A549 treated with CORT108297 at 1 μM for 4 hours (cell line): ENCODE results near the gene PDZD8. TPM values are rescaled to one million over a fixed set of nuclear protein-coding genes. Genes with fewer than 3 reads are reported as not detected.

ENCODE experiments used
- total RNA-seq: library from RNA; stranded (reverse); fragments of 200-300 nt; extraction: Qiagen RNA extraction; gene quantifications from 5 replicates; pipeline ENCODE4 v1.2.3, GENCODE V29; 2022

Gene PDZD8
- total RNA-seq = 17.9 to 27.8 TPM (median 24.6 TPM) in 5 replicates

GRCh38 chr10:117375360-117376178 lies at the start of gene PDZD8:
Gene PDZD8, minus strand, starts transcription at chr10:117375440. Its CDS starts 213 bp downstream, at chr10:117375227.

GRCh38 chr10:117240621-117241529 lies 134.4 kb downstream of the PDZD8 start, which contains the start of gene SLC18A2:
Gene SLC18A2, plus strand, starts transcription at chr10:117241114. Its CDS starts 580 bp downstream, at chr10:117241694.

Other genes starting within 250 kb of the PDZD8 start
- 1.0 to 1.9 TPM (median 1.6 TPM) in 5 replicates for gene VAX1, start 237.2 kb downstream of the PDZD8 start, total RNA-seq
- gene KCNK18, start 178.0 kb downstream of the PDZD8 start, total RNA-seq = not detected in 5 replicates
- 0.04 TPM in 1 of 5 replicates, not detected in the others for gene SLC18A2, start 134.3 kb downstream of the PDZD8 start, total RNA-seq
- gene EMX2, start 167.3 kb upstream of the PDZD8 start, total RNA-seq = not detected in 5 replicates